ENCODE measurements around the gene RNF181. TPM values are rescaled to one million over a fixed set of nuclear protein-coding genes. Genes with fewer than 3 reads are reported as not detected.
A peak's percentile ranks its signal among the peaks of the same experiment; 100 is the strongest.
"Not testable (repeated sequence)": the region's sequence is repeated elsewhere in the genome, so short reads cannot be mapped to it uniquely, and the experiment has no call there.

RNF181 gene
- total RNA-seq, 3 donors from 2014 or later, result 87.8 to 108 (median 94.0) TPM

DNA sequence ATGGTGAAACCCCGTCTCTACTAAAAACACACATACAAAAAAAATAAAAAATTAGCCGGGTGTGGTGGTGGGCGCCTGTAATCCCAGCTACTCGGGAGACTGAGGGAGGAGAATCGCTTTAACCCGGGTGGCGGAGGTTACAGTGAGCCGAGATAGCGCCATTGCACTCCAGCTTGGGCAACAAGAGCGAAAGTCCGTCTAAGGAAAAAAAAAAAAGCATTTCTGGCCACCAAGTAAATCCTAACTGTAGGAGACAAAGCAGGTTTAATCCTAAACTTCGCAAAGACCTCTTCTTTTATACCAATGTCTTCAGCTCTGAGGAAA is 35.2 kb upstream of the RNF181 start:
- Mint-ChIP-seq H3K4me3 (peak overlapping the region; percentile 97), H3K36me3 (ENCODE audit: insufficient read depth) (peaks cover 12% of the 10 kb centered on the region), H3K4me1 (ENCODE audit: low read depth) (peaks cover 26% of the 10 kb centered on the region)
- not testable (repeated sequence) for DNase-seq; H3K27me3 Mint-ChIP-seq (ENCODE audit: low read depth); H3K9me3 Mint-ChIP-seq; ATAC-seq

DNA sequence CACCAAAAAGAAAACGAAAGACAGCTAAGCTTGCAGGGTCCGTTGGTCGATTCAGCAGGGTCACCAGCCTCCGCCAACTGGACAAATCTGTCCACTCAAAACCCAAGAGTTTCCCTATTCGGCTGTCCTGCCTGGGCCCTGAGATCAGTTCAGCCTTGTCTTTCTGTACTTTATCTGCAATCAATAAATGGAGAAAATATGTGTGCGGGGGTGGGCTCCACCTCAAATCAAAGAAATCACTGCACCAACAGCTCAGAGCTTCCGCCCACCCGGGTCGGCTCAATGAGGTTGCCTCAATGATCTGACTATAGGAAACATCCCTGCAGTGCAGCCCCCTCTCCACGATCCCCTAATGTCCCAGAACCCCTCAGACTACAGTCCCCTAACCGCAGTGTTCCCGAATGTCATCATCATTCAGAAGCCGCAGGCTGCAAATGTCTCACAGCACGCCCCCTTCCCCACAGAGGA is 34.7 kb upstream of the RNF181 start:
- Mint-ChIP-seq H3K36me3 (ENCODE audit: insufficient read depth) (peaks cover 12% of the 10 kb centered on the region), H3K4me1 (ENCODE audit: low read depth) (peaks cover 26% of the 10 kb centered on the region), H3K27me3 (ENCODE audit: low read depth) (no peaks in the 10 kb centered on the region), H3K9me3 (no peaks in the 10 kb centered on the region), H3K4me3 (peak overlapping the region; percentile 97)
- DNase-seq, result peak; percentile 39
- peak in 1 of 2 donors; percentile 38 for ATAC-seq

DNA sequence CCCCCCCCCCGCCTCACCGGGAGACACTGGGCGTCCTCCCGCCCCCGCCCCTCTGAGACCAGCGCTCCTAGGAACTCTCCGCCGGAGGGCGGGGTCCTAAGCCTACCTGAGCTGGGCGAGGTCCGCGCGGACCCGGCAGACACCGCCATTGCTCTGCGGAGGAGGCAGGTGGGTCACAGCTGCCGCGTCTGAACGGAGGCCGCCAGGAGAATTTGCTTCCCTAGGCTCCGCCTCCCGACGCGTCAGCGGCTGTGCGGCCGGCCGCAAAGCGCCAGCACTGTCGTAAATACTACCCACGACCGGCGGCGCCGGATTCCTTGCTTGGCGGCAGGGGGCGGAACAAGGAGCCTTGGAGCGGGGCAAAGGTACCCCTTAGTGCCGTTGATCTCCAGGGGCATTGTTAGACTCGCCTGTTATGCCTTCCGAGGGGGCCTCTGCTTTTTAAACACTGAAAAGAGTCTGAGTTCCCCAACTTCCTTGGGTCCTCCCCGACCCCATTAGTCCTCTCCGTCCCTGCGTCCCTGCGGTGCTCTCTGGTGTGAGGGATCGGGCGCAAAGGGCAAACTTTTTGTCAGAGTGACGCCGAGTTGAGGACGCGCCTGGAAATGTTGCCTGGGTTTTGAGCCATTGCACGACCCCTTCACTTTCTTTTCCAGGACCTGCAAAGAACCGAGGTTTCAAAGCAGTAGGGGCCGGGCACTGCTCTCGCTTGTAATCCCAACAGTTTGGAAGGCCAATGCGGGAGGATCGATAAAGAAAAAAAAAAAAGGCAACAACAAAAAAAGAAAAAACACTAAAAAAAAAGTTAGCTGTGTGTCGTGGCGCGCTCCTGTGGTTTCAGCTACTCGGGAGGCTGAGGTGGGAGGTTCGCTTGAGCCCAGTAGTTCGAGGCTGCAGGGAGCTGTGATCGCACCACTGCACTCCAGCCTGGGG is 34.0 kb upstream of the RNF181 start, which contains the start of gene GGCX:
GGCX (minus strand) TSS at position 214 of the 933 bp plus-strand sequence; CDS start at position 149, 65 bp downstream.
- H3K4me1 Mint-ChIP-seq (ENCODE audit: low read depth), result peaks cover 26% of the 10 kb centered on the region

DNA sequence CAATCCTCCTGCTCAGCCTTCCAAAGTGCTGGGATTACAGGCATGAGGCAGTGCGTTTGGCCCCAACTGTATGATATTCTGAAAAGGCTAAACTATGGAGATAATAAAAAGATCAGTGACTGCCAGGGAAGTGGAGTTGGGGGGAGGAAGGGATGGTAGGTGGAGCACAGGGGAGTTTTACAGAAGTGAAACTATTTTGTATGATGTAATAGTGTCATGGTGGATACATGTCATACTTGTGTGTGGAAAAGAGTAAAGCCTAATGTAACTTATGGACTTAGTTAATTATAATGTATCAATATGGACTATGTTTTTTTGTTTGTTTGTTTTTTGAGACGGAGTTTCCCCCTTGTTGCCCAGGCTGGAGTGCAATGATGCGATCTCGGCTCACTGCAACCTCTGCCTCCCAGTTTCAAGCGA is 31.4 kb upstream of the RNF181 start:
- H3K4me3 Mint-ChIP-seq, result no peak overlapping the region
- DNase-seq, result no peak
- H3K36me3 Mint-ChIP-seq (ENCODE audit: insufficient read depth), result no peaks in the 10 kb centered on the region
- no peaks in the 10 kb centered on the region for H3K27me3 Mint-ChIP-seq (ENCODE audit: low read depth)
- no peak for ATAC-seq
- H3K4me1 Mint-ChIP-seq (ENCODE audit: low read depth), result peaks cover 25% of the 10 kb centered on the region
- no peaks in the 10 kb centered on the region for H3K9me3 Mint-ChIP-seq

More for the DNA sequence above, 34.0 kb upstream of the RNF181 start, which contains the start of gene GGCX:
- no peaks in the 10 kb centered on the region for H3K9me3 Mint-ChIP-seq
- H3K36me3 Mint-ChIP-seq (ENCODE audit: insufficient read depth), result peaks cover 8% of the 10 kb centered on the region
- ATAC-seq (peak; percentile 96), DNase-seq (peak; percentile 93)
- no peaks in the 10 kb centered on the region for H3K27me3 Mint-ChIP-seq (ENCODE audit: low read depth)
- peak within 1 kb of the TSS; percentile 97 for H3K4me3 Mint-ChIP-seq

DNA sequence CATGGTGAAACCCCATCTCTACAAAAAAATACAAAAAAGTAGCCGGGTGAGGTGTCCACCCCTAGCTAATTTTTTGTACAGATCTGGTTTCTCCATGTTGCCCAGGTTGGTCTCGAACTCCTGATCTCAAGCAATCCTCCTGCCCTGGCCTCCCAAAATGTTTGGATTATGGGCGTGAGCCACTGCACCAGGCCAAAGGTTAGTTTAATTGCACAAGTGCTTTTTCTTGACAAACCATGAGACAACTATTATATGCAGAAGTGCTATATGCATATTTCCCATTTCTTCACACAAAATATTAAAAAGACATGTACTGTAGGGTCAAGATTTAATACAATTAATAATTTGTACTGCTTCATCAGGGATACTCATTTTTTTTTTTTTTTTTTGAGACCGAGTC is 29.3 kb upstream of the RNF181 start:
- Mint-ChIP-seq H3K9me3 (no peaks in the 10 kb centered on the region), H3K27me3 (ENCODE audit: low read depth) (no peaks in the 10 kb centered on the region), H3K36me3 (ENCODE audit: insufficient read depth) (no peaks in the 10 kb centered on the region), H3K4me1 (ENCODE audit: low read depth) (peaks cover 9% of the 10 kb centered on the region), H3K4me3 (no peak overlapping the region)
- no peak for ATAC-seq
- no peak for DNase-seq

DNA sequence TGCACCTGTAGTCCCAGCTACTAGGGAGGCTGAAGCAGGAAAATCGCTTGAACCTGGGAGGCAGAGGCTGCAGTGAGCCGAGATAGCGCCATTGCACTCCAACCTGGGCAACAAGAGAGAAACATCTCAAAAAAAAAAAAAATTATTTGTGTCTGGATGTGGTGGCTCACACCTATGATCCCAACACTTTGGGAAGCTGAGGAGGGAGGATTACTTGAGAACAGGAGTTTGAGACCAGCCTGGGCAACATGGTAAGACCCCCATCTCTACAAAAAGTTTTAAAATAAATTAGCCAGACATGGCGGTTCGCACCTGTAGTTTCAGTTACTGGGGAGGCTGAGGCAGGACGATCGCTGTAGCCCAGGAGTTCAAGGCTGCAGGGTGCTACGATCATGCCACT is 19.8 kb upstream of the RNF181 start:
- no peak for ATAC-seq
- H3K36me3 Mint-ChIP-seq (ENCODE audit: insufficient read depth), result no peaks in the 10 kb centered on the region

DNA sequence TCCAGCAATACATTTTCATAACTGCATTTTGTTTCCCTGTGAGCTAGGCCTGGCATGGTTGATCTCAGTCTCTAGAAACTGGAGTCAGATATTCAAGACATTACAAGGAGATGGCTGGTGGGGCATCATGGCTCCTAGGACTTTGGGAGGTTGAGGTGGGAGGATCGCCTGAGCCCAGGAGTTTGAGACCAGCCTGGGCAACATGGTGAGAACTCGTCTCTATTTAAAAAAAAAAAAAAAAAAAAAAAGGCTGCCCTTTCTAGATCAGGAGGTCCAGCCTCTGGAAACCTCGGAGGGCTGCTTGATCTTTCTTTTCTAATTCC is 18.5 kb upstream of the RNF181 start:
- H3K36me3 Mint-ChIP-seq (ENCODE audit: insufficient read depth), result peaks cover 7% of the 10 kb centered on the region
- no peaks in the 10 kb centered on the region for H3K9me3 Mint-ChIP-seq
- peaks cover 28% of the 10 kb centered on the region for H3K4me1 Mint-ChIP-seq (ENCODE audit: low read depth)
- ATAC-seq (no peak), DNase-seq (no peak)
- peak overlapping the region; percentile 94 for H3K4me3 Mint-ChIP-seq
- no peaks in the 10 kb centered on the region for H3K27me3 Mint-ChIP-seq (ENCODE audit: low read depth)

More for the DNA sequence above, 19.8 kb upstream of the RNF181 start:
- DNase-seq, result no peak
- H3K27me3 Mint-ChIP-seq (ENCODE audit: low read depth), result no peaks in the 10 kb centered on the region
- H3K9me3 Mint-ChIP-seq, result no peaks in the 10 kb centered on the region
- H3K4me1 Mint-ChIP-seq (ENCODE audit: low read depth), result peaks cover 24% of the 10 kb centered on the region
- H3K4me3 Mint-ChIP-seq, result no peak overlapping the region

DNA sequence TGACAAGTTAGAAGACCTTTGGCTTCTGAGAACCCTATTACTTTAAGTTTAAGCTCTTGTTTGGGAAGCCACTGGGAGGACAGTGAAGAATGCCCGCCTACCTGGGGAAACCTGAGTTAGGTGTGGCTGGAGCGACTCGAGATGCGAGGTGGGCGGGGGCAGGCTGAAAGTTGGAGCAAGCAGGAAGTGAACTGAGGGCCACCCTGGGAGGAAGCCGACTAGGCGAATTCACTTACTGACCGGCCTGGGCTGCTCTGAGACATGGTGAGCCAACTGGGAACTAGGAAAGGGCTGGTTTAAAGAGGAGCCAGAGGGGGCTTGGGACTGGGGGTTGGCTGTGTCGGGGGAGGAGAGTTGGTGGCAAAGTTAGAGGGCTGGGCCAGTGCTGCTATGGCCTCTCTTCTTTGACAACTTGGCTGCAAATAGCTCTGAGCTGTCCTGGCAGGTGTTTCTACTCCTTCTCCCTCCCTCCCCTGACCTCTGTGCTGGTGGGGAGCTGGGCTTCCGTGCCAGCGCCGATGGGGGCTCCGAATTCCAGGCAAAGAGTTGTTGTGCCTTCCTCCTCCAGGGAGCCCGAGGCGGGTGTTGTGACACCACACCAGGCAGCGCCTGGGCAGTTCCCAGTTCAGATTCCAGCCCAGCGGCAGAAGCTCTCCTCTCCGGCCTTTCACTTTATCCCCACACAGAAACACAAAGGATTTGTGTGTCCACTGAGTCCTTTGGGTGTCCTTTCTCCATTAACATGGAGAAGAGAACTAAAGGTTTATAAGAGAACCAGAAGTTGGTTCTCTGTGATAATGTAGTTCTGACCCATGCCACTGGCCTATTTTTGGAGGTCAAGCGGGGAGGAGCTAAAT is 17.9 kb upstream of the RNF181 start, which contains the start of gene VAMP8:
VAMP8 (plus strand) TSS at position 201 of the 857 bp plus-strand sequence; CDS start at position 262, 61 bp downstream.
- Mint-ChIP-seq H3K4me1 (ENCODE audit: low read depth) (peaks cover 32% of the 10 kb centered on the region), H3K4me3 (peak within 1 kb of the TSS; percentile 94), H3K36me3 (ENCODE audit: insufficient read depth) (peaks cover 12% of the 10 kb centered on the region), H3K27me3 (ENCODE audit: low read depth) (no peaks in the 10 kb centered on the region), H3K9me3 (no peaks in the 10 kb centered on the region)
- ATAC-seq (peak; percentile 77 to 79), DNase-seq (peak; percentile 51)

DNA sequence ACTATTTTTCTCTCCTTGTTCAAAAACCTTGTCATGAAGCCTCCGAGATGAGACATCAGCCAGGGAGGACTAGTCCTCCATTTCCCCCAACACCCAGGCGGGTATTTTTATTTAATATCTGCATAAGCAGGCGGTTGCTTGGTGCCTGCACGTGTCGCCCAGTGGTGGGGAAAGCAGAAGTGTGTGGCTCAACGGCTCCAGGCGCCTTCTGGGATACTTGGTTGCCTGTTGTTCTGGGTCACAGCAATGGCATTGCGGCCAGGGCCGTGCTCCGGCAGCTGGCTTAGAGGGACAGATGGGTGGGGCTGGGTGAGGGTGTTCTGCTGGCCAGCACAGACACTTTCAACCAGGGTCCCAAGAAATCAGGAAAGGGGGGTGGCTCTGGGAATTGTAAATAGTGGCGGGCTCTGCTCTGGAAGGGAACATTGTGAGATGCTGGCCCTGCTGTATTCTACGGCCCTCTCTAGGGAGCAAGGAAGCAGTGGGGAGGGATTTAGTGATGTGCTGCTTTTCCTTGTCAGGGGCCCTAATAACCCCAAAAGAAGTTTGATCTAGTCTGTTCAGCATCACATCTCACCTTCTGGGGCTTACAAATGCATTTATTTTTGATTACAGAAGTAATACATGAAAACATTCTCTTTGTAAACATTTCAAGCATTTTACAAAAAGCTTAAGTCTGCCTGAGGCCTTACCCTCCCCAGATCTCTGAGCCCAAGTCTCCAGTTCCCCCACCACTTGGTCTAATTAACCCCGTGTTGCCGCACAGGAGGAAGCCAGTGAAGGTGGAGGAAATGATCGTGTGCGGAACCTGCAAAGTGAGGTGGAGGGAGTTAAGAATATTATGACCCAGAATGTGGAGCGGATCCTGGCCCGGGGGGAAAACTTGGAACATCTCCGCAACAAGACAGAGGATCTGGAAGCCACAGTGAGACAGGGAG is 17.0 kb upstream of the RNF181 start:
- no peak for DNase-seq
- H3K4me3 Mint-ChIP-seq, result peak overlapping the region; percentile 94
- peak; percentile 54 to 57 for ATAC-seq

DNA sequence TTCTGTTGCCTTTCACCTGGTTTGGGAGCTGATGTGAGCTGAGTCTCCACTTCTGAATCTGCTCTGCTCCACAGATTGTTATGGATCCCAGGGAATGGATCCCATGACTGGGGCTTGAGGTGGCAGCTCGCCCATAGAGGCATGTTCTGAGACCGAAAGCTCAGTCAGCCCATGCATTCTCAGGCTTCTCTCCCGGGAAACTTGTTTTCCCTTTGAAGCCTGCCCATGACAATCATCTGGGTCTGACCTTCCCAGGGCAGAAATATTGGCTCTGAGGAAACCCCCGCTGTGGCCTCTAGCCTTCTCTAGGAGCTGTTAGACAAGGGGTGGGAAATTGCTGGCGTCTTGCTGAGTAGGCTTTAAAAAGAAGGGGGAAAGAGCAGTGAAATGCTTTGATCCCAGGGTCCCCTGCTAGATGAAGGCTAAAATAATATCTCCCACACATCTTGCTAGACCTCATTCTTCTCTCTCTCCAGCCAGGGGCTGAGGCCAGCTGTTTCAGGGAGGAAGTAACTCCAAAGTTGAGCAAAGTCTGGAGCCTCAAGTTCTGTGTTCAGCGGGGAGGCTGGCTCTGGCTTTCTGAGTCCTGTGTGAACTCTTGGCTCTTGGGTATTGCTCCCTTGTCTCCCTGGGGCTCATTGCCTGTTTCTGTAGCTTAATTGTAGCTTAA is 16.1 kb upstream of the RNF181 start:
- H3K36me3 Mint-ChIP-seq (ENCODE audit: insufficient read depth), result peaks cover 12% of the 10 kb centered on the region
- H3K27me3 Mint-ChIP-seq (ENCODE audit: low read depth), result no peaks in the 10 kb centered on the region
- DNase-seq (no peak), ATAC-seq (no peak)
- peaks cover 43% of the 10 kb centered on the region for H3K4me1 Mint-ChIP-seq (ENCODE audit: low read depth)
- H3K4me3 Mint-ChIP-seq, result peak overlapping the region; percentile 94
- H3K9me3 Mint-ChIP-seq, result no peaks in the 10 kb centered on the region

More for the DNA sequence above, 17.0 kb upstream of the RNF181 start:
- H3K36me3 Mint-ChIP-seq (ENCODE audit: insufficient read depth), result peaks cover 12% of the 10 kb centered on the region
- H3K4me1 Mint-ChIP-seq (ENCODE audit: low read depth), result peaks cover 37% of the 10 kb centered on the region
- no peaks in the 10 kb centered on the region for H3K27me3 Mint-ChIP-seq (ENCODE audit: low read depth)
- no peaks in the 10 kb centered on the region for H3K9me3 Mint-ChIP-seq

DNA sequence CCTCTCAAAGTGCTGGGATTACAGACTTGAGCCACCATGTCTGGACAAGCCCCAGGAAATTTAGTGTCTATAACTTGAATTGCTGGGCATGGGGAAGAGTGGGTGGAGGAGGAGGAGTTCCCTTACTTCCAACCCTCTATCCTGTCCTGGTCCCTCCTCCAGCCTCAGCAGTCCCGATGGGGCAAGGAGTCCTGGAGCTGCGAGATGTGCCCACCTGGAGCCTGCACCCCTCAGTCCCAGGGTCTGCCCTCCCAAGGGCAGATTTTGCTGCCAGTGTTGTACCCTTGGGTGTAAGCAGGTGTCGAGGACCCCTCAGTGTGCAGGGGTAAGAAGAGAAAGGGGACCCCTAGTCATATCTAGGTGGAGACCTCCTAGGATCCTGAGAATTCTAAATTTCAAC is 15.3 kb upstream of the RNF181 start:
- no peaks in the 10 kb centered on the region for H3K27me3 Mint-ChIP-seq (ENCODE audit: low read depth)
- DNase-seq (no peak), ATAC-seq (no peak)
- H3K4me3 Mint-ChIP-seq, result no peak overlapping the region
- peaks cover 12% of the 10 kb centered on the region for H3K36me3 Mint-ChIP-seq (ENCODE audit: insufficient read depth)
- H3K4me1 Mint-ChIP-seq (ENCODE audit: low read depth), result peaks cover 48% of the 10 kb centered on the region
- no peaks in the 10 kb centered on the region for H3K9me3 Mint-ChIP-seq

DNA sequence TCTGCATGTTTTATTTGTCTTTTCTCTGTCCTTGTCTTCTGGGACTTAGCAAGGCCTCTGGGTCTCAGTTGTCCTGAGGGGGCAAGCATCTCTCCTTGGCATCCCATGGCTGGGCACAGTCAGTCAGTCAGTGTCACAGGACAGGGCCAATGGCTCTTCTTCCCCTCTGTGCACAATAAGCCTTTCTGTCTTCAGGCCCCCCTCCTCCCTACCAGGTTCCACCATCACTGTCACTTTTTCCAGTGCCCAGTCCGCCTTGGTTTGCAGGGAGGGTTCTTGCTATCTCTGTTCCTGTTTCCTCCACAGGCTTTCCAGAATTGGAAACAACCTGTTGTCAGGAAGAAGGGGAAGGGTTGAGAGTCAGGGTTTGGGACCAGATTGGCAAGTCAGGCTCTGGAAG is 13.1 kb upstream of the RNF181 start:
- DNase-seq (no peak), ATAC-seq (no peak)
- H3K9me3 Mint-ChIP-seq, result no peaks in the 10 kb centered on the region
- H3K4me3 Mint-ChIP-seq, result peak overlapping the region; percentile 24
- H3K36me3 Mint-ChIP-seq (ENCODE audit: insufficient read depth), result peaks cover 12% of the 10 kb centered on the region
- H3K4me1 Mint-ChIP-seq (ENCODE audit: low read depth), result peaks cover 61% of the 10 kb centered on the region
- H3K27me3 Mint-ChIP-seq (ENCODE audit: low read depth), result no peaks in the 10 kb centered on the region

Data from activated T-cell treated with anti-CD3 and anti-CD28 coated beads, Interleukin-2, amount 50 U/mL, for 4 hours (primary cell).